HEK293 (cell line): ENCODE results near the gene C2CD2L.

Source experiments
- CTCF ChIA-PET: fragments of 350-600 bp; formaldehyde crosslinking; extraction: SDS; loops from one replicate; lab custom pipeline; 2021; ENCODE audit warnings: antibody characterized with exemption; lab: Yijun Ruan, JAX
- POLR2A ChIA-PET: fragments of 300-600 bp; formaldehyde crosslinking; extraction: SDS; loops from one replicate; lab custom pipeline; 2020; ENCODE audit warnings: antibody characterized with exemption, inconsistent platforms; lab: Yijun Ruan, JAX
- H3K27ac ChIP-seq: fragments of 200-500 bp; sonication (Bioruptor generic); 2 replicates; pipeline ENCODE4 v1.5.1; 2014; ENCODE audit warnings: low read depth, low read length, control low read depth, inconsistent platforms; ENCODE audit errors: extremely low read depth
- H3K36me3 ChIP-seq, 2 experiments: fragments of 200-500 bp in 1 of 2; sonication (Bioruptor generic) in 1 of 2; 1 replicate in 1 of 2; 2 replicates in 1 of 2; pipeline ENCODE4 v1.5.1; 2014 to 2017; ENCODE audit warnings: inconsistent platforms in 2 of 2, low read length in 2 of 2; ENCODE audit not compliant: control insufficient read depth in 2 of 2, insufficient read depth in 1 of 2
- H3K4me1 ChIP-seq: fragments of 200-500 bp; sonication (Bioruptor generic); 2 replicates; pipeline ENCODE4 v1.5.1; 2014; ENCODE audit warnings: mild to moderate bottlenecking, low read length, inconsistent platforms; ENCODE audit not compliant: control insufficient read depth, insufficient read depth
- H3K4me3 ChIP-seq: 2 replicates; pipeline ENCODE4 v1.5.1; 2011; ENCODE audit warnings: low read depth, mild to moderate bottlenecking, control low read depth, low read length, moderate library complexity
- H3K9me3 ChIP-seq: fragments of 200-500 bp; sonication (Bioruptor generic); 2 replicates; pipeline ENCODE4 v1.5.1; 2014; ENCODE audit warnings: low read depth, low read length, inconsistent platforms; ENCODE audit not compliant: control insufficient read depth, insufficient read depth
- GFI1B ChIP-seq: fragments of 450-650 bp; formaldehyde crosslinking; IDR thresholded peaks from 2 replicates; pipeline ENCODE4 v1.5.1; 2016; ENCODE audit warnings: missing biosample characterization, missing genetic modification characterization
- GLIS2 ChIP-seq: fragments of 450-650 bp; formaldehyde crosslinking; IDR thresholded peaks from 2 replicates; pipeline ENCODE4 v1.5.1; 2016; ENCODE audit warnings: missing biosample characterization, missing genetic modification characterization
- KLF16 ChIP-seq: fragments of 450-650 bp; formaldehyde crosslinking; IDR thresholded peaks from 2 replicates; pipeline ENCODE4 v1.5.1; 2017; ENCODE audit warnings: missing biosample characterization, missing genetic modification characterization
- OSR2 ChIP-seq: fragments of 450-650 bp; formaldehyde crosslinking; IDR thresholded peaks from 2 replicates; pipeline ENCODE4 v1.5.1; 2016; ENCODE audit warnings: missing biosample characterization, missing genetic modification characterization
- SCRT2 ChIP-seq: fragments of 450-650 bp; formaldehyde crosslinking; IDR thresholded peaks from 2 replicates; pipeline ENCODE4 v1.5.1; 2016; ENCODE audit warnings: missing biosample characterization, missing genetic modification characterization
- SETDB1 ChIP-seq: IDR thresholded peaks from one replicate; pipeline ENCODE4 v1.6.1; 2017; ENCODE audit warnings: mild to moderate bottlenecking, low read length, moderate library complexity, mixed read lengths; ENCODE audit not compliant: insufficient read length
- ZBTB20 ChIP-seq: fragments of 450-650 bp; formaldehyde crosslinking; IDR thresholded peaks from 2 replicates; pipeline ENCODE4 v1.5.1; 2016; ENCODE audit warnings: missing biosample characterization, missing genetic modification characterization
- ZFP37 ChIP-seq: fragments of 450-650 bp; formaldehyde crosslinking; IDR thresholded peaks from 2 replicates; pipeline ENCODE4 v1.5.1; 2016; ENCODE audit warnings: missing biosample characterization, missing genetic modification characterization
- ZIC2 ChIP-seq: fragments of 450-650 bp; formaldehyde crosslinking; IDR thresholded peaks from 2 replicates; pipeline ENCODE4 v1.5.1; 2016; ENCODE audit warnings: missing biosample characterization, missing genetic modification characterization
- ZNF292 ChIP-seq: fragments of 450-650 bp; formaldehyde crosslinking; IDR thresholded peaks from 2 replicates; pipeline ENCODE4 v1.5.1; 2016; ENCODE audit warnings: low read depth, missing biosample characterization, missing genetic modification characterization, borderline replicate concordance
- ZNF335 ChIP-seq: fragments of 450-650 bp; formaldehyde crosslinking; conservative IDR thresholded peaks from 2 replicates; pipeline ENCODE4 v1.5.1; 2016; ENCODE audit warnings: missing biosample characterization, missing genetic modification characterization
- ZNF416 ChIP-seq: fragments of 450-650 bp; formaldehyde crosslinking; IDR thresholded peaks from 2 replicates; pipeline ENCODE4 v1.5.1; 2016; ENCODE audit warnings: missing biosample characterization, missing genetic modification characterization
- ZNF510 ChIP-seq: fragments of 450-650 bp; formaldehyde crosslinking; IDR thresholded peaks from 2 replicates; pipeline ENCODE4 v1.5.1; 2018; ENCODE audit warnings: mild to moderate bottlenecking, missing genetic modification characterization, missing biosample characterization; ENCODE audit not compliant: insufficient replicate concordance
- ZNF549 ChIP-seq: fragments of 450-650 bp; IDR thresholded peaks from 2 replicates; pipeline ENCODE4 v1.5.1; 2018; ENCODE audit warnings: missing biosample characterization, missing genetic modification characterization, mild to moderate bottlenecking, inconsistent platforms, moderate library complexity
- ZNF558 ChIP-seq: fragments of 450-650 bp; formaldehyde crosslinking; IDR thresholded peaks from 2 replicates; pipeline ENCODE4 v1.5.1; 2016; ENCODE audit warnings: missing biosample characterization, missing genetic modification characterization
- ZNF585B ChIP-seq: fragments of 450-650 bp; formaldehyde crosslinking; IDR thresholded peaks from 2 replicates; pipeline ENCODE4 v1.5.1; 2016; ENCODE audit warnings: missing biosample characterization, missing genetic modification characterization
- ZNF626 ChIP-seq: fragments of 450-650 bp; sonication (Bioruptor Pico); formaldehyde crosslinking; IDR thresholded peaks from 2 replicates; pipeline ENCODE4 v1.5.1; 2018; ENCODE audit warnings: missing biosample characterization, missing genetic modification characterization, inconsistent platforms
- ZNF658 ChIP-seq: fragments of 450-650 bp; formaldehyde crosslinking; IDR thresholded peaks from 2 replicates; pipeline ENCODE4; 2016; ENCODE audit warnings: missing biosample characterization, missing genetic modification characterization
- TF ChIP-seq, protein P1 (sequence below): fragments of 450-650 bp; formaldehyde crosslinking; IDR thresholded peaks from 2 replicates; pipeline ENCODE4 v1.5.1; 2016; ENCODE audit warnings: missing biosample characterization, missing genetic modification characterization
- TF ChIP-seq, protein P2 (sequence below): fragments of 450-650 bp; formaldehyde crosslinking; IDR thresholded peaks from 2 replicates; pipeline ENCODE4 v1.5.1; 2016; ENCODE audit warnings: missing biosample characterization, missing genetic modification characterization, borderline replicate concordance
- TF ChIP-seq, protein P3 (sequence below): fragments of 450-650 bp; formaldehyde crosslinking; IDR thresholded peaks from 2 replicates; pipeline ENCODE4 v1.5.1; 2016; ENCODE audit warnings: missing biosample characterization, missing genetic modification characterization
- TF ChIP-seq, protein P4 (sequence below): fragments of 450-650 bp; formaldehyde crosslinking; IDR thresholded peaks from 2 replicates; pipeline ENCODE4 v1.5.1; 2016; ENCODE audit warnings: missing biosample characterization, missing genetic modification characterization
- TF ChIP-seq, protein P5 (sequence below): fragments of 450-650 bp; formaldehyde crosslinking; conservative IDR thresholded peaks from 2 replicates; pipeline ENCODE4 v1.5.1; 2016; ENCODE audit warnings: low read depth, missing biosample characterization, missing genetic modification characterization
- TF ChIP-seq, protein P6 (sequence below): fragments of 450-650 bp; formaldehyde crosslinking; IDR thresholded peaks from 2 replicates; pipeline ENCODE4 v1.5.1; 2016; ENCODE audit warnings: missing biosample characterization, missing genetic modification characterization

C2CD2L gene

DNA sequence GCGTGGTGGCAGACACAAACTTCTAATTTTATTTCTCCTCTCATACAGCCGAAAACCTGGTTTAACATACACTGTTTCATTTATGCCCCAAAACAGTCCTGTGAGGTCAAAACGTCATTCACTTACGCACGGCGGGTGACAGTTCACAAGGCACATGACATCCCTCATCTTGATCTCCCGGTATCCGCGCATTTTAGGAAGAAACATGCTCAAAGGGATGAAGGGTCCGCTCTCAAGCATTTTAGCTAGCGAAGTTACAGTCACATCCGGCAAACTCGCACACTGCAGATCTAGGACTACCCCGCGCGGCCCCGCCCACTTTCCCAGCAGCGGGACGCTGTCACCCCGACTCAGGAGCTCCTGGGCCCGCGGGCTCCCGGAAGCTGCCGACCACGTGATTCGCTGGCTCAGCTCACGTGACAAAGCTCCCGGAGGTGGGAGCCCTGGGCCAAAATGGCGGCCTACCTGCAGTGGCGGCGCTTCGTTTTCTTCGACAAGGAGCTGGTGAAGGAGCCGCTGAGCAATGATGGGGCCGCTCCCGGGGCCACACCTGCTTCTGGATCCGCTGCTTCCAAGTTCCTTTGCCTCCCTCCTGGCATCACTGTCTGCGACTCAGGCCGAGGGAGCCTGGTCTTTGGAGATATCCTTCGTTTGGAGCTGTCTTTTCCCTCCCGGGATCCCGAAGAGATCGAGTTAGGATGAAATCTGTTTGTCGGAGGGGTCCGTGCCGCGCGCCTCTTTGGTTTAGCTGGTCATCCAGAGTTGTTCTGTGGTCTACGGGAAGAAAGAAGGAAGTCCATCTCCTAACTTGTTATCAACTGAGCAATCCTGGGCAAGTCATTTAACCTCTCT lies 39.5 kb upstream of the C2CD2L start, which contains the start of gene VPS11:
VPS11 (plus strand) TSS at position 448 of the 852 bp plus-strand sequence; CDS start at position 454, 6 bp downstream.
- Histone ChIP-seq H3K4me1 (no peaks in the 10 kb centered on the region), H3K27ac (peak within 1 kb of the TSS; percentile 7; the same call in 1 of the 2 replicates), H3K36me3 (peaks cover 4 to 31% of the 10 kb centered on the region in 2 experiments; a peak in 2 of 3 replicates), H3K9me3 (no peaks in the 10 kb centered on the region), H3K4me3 (peak within 1 kb of the TSS; percentile 99)
- ChIA-PET POLR2A (interaction anchor here (0.5 to 2.2 kb wide), 21 partner anchors 11 to 249 kb away, joined by 3 to 61 read pairs (median 4); partner anchors contain the start of genes CBL, CENATAC, DPAGT1 and HINFP), CTCF (interaction anchor here (0.6 to 2.6 kb wide), 9 partner anchors 10 to 400 kb away, joined by 3 to 8 read pairs (median 4); partner anchors contain the start of genes DPAGT1 and SLC37A4)
- TF ChIP-seq ZNF626: no peak
- TF ChIP-seq, protein P1, sequence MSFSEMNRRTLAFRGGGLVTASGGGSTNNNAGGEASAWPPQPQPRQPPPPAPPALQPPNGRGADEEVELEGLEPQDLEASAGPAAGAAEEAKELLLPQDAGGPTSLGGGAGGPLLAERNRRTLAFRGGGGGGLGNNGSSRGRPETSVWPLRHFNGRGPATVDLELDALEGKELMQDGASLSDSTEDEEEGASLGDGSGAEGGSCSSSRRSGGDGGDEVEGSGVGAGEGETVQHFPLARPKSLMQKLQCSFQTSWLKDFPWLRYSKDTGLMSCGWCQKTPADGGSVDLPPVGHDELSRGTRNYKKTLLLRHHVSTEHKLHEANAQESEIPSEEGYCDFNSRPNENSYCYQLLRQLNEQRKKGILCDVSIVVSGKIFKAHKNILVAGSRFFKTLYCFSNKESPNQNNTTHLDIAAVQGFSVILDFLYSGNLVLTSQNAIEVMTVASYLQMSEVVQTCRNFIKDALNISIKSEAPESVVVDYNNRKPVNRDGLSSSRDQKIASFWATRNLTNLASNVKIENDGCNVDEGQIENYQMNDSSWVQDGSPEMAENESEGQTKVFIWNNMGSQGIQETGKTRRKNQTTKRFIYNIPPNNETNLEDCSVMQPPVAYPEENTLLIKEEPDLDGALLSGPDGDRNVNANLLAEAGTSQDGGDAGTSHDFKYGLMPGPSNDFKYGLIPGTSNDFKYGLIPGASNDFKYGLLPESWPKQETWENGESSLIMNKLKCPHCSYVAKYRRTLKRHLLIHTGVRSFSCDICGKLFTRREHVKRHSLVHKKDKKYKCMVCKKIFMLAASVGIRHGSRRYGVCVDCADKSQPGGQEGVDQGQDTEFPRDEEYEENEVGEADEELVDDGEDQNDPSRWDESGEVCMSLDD (tag by site-specific recombination): peak; percentile 53; the same call in 1 of the 2 replicates
- TF ChIP-seq ZIC2 (tag by site-specific recombination): peak; percentile 47
- no peak for TF ChIP-seq ZFP37 (tag by site-specific recombination)
- TF ChIP-seq, protein P2, sequence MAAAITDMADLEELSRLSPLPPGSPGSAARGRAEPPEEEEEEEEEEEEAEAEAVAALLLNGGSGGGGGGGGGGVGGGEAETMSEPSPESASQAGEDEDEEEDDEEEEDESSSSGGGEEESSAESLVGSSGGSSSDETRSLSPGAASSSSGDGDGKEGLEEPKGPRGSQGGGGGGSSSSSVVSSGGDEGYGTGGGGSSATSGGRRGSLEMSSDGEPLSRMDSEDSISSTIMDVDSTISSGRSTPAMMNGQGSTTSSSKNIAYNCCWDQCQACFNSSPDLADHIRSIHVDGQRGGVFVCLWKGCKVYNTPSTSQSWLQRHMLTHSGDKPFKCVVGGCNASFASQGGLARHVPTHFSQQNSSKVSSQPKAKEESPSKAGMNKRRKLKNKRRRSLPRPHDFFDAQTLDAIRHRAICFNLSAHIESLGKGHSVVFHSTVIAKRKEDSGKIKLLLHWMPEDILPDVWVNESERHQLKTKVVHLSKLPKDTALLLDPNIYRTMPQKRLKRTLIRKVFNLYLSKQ (tag by site-specific recombination): no peak
- no peak for TF ChIP-seq ZNF549 (tag by site-specific recombination)
- peak; percentile 78 for TF ChIP-seq ZNF335 (tag by site-specific recombination)
- no peak for TF ChIP-seq GLIS2
- TF ChIP-seq ZNF416 (tag by site-specific recombination): no peak
- TF ChIP-seq, protein P3, sequence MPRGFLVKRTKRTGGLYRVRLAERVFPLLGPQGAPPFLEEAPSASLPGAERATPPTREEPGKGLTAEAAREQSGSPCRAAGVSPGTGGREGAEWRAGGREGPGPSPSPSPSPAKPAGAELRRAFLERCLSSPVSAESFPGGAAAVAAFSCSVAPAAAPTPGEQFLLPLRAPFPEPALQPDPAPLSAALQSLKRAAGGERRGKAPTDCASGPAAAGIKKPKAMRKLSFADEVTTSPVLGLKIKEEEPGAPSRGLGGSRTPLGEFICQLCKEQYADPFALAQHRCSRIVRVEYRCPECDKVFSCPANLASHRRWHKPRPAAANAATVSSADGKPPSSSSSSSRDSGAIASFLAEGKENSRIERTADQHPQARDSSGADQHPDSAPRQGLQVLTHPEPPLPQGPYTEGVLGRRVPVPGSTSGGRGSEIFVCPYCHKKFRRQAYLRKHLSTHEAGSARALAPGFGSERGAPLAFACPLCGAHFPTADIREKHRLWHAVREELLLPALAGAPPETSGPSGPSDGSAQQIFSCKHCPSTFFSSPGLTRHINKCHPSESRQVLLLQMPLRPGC (tag by site-specific recombination): 0 out of 2 replicates have a peak, but pooled peaks have one; percentile 15
- TF ChIP-seq ZNF292 (tag by site-specific recombination): no peak
- TF ChIP-seq, protein P4, sequence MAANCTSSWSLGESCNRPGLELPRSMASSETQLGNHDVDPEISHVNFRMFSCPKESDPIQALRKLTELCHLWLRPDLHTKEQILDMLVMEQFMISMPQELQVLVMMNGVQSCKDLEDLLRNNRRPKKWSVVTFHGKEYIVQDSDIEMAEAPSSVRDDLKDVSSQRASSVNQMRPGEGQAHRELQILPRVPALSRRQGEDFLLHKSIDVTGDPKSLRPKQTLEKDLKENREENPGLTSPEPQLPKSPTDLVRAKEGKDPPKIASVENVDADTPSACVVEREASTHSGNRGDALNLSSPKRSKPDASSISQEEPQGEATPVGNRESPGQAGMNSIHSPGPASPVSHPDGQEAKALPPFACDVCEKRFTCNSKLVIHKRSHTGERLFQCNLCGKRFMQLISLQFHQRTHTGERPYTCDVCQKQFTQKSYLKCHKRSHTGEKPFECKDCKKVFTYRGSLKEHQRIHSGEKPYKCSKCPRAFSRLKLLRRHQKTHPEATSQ (tag by site-specific recombination): no peak
- no peak for TF ChIP-seq ZNF585B (tag by site-specific recombination)
- TF ChIP-seq, protein P5, sequence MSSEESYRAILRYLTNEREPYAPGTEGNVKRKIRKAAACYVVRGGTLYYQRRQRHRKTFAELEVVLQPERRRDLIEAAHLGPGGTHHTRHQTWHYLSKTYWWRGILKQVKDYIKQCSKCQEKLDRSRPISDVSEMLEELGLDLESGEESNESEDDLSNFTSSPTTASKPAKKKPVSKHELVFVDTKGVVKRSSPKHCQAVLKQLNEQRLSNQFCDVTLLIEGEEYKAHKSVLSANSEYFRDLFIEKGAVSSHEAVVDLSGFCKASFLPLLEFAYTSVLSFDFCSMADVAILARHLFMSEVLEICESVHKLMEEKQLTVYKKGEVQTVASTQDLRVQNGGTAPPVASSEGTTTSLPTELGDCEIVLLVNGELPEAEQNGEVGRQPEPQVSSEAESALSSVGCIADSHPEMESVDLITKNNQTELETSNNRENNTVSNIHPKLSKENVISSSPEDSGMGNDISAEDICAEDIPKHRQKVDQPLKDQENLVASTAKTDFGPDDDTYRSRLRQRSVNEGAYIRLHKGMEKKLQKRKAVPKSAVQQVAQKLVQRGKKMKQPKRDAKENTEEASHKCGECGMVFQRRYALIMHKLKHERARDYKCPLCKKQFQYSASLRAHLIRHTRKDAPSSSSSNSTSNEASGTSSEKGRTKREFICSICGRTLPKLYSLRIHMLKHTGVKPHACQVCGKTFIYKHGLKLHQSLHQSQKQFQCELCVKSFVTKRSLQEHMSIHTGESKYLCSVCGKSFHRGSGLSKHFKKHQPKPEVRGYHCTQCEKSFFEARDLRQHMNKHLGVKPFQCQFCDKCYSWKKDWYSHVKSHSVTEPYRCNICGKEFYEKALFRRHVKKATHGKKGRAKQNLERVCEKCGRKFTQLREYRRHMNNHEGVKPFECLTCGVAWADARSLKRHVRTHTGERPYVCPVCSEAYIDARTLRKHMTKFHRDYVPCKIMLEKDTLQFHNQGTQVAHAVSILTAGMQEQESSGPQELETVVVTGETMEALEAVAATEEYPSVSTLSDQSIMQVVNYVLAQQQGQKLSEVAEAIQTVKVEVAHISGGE: peak; percentile 54
- TF ChIP-seq ZBTB20 (tag by site-specific recombination): peak; percentile 57; the same call in 1 of the 2 replicates
- no peak for TF ChIP-seq ZNF510
- TF ChIP-seq KLF16 (tag by site-specific recombination): peak; percentile 75
- no peak for TF ChIP-seq ZNF658
- no peak for TF ChIP-seq ZNF558
- TF ChIP-seq, protein P6, sequence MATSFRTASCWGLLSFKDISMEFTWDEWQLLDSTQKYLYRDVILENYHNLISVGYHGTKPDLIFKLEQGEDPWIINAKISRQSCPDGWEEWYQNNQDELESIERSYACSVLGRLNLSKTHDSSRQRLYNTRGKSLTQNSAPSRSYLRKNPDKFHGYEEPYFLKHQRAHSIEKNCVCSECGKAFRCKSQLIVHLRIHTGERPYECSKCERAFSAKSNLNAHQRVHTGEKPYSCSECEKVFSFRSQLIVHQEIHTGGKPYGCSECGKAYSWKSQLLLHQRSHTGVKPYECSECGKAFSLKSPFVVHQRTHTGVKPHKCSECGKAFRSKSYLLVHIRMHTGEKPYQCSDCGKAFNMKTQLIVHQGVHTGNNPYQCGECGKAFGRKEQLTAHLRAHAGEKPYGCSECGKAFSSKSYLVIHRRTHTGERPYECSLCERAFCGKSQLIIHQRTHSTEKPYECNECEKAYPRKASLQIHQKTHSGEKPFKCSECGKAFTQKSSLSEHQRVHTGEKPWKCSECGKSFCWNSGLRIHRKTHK (tag by site-specific recombination): no peak
- TF ChIP-seq SCRT2 (tag by site-specific recombination): no peak
- peak; percentile 86 for TF ChIP-seq OSR2 (tag by site-specific recombination)
- TF ChIP-seq GFI1B: no peak
- no peak for TF ChIP-seq SETDB1
